PC-9 (cell line): ENCODE data around the gene PCGF1.

Source experiments
- CTCF ChIP-seq: fragments of 200-600 bp; sonication (generic); conservative IDR thresholded peaks from 2 replicates; pipeline ENCODE4 v1.6.1; 2017; ENCODE audit warnings: mixed run types, antibody characterized with exemption, mild to moderate bottlenecking, moderate library complexity
- EZH2 ChIP-seq: fragments of 200-600 bp; sonication (generic); IDR thresholded peaks from 2 replicates; pipeline ENCODE4 v1.8.0; 2017; ENCODE audit warnings: antibody characterized with exemption, low read depth

DNA sequence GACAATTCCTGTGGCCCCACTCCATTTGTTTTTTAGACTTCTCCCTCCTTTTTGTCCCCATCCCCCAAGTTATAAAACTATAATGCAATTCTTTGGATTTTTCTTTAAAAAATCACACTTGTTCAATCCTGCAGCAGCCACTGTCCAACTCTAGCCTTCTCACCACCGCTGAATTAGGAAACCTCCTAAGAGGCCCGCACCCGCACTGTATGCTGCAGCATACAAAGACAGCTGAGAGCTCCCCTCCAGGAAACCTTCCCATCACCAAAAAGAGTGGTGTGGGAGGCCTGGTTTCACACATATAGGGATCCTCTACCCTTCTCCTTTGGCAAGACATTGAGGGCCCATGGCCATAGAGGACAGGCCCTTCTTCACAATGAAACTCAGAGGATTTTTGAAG, 2.9 kb downstream of the PCGF1 start:
- no peak for TF ChIP-seq CTCF
- TF ChIP-seq EZH2: no peak
